Measurements from ENCODE around the gene E2F8.

Gene E2F8

DNA sequence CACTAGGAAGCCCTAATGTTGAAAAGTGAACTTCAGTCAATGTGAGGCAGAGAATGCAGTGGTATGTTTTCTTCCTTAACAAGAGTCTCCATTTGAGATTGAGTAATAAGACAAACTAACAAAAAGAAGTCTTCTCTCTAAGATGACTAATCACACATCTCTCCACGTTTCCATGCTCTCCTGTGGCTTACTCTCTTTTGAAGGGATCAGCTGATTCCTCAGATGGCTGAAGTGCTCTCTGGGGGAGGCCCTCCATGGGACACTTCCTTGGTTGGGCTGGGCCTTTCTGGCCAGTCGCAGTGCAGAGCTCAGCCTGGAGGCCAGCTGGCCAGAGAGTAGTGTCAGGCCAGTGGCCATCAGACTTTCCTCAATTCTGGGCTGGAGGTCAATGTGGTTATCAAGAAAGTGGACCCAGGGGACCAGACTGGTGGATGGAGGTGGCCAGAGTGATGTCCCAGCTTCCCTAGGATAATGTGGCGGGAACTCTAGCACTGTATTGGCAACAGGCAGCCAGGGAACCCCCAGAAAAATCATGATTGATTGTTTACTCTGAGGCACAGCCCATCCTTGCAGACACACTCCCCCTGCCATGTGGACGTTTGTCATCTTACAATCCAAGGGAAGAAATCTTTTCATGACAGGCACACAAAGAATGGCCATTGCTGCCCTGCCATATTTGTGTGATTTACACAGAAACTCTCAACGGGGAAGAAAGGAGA is 53.5 kb downstream of the E2F8 start:
- H3K4me3 ChIP-seq (ENCODE audit: low read depth, low read length), result no peak overlapping the region
- peak; percentile 70 for DNase-seq (ENCODE audit: low read depth)
- no peak for TF ChIP-seq CTCF (conservative IDR thresholded peaks at IDR 0.05; ENCODE audit: low read depth, low read length)

DNA sequence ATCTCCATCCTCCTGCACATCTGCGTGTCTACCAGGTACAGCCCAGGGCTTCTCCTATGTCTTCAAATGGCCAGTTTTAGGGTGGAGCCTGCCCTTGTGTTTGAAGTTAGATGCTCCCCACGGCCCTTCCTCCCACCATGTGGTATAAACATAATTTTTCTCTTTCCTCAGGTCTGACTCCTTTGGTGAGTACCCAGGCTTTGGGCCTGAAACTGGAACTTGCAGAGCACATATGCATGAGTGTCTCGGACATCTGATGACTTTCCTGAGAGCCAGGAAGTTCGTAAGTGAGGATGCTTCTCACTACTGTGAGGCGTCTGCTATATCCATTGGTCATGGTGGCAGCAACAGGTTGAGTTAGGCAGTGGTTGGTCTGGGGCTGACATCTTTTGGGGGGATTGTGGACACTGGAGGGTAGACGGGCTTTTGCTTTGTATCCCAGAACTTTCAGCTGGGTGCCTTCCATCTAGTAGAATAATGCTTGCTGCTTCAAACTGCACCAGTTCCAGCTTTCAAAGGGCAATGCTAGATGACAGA is 55.2 kb downstream of the E2F8 start:
- no peak overlapping the region for H3K4me3 ChIP-seq (ENCODE audit: low read depth, low read length)
- TF ChIP-seq CTCF (conservative IDR thresholded peaks at IDR 0.05; ENCODE audit: low read depth, low read length), result no peak
- no peak for DNase-seq (ENCODE audit: low read depth)

- H3K4me3 ChIP-seq (ENCODE audit: low read depth, low read length), result no peak overlapping the region
- TF ChIP-seq CTCF (conservative IDR thresholded peaks at IDR 0.05; ENCODE audit: low read depth, low read length), result no peak
- no peak for DNase-seq (ENCODE audit: low read depth)
Observed at GRCh38 chr11:19185036-19185435, 55.7 kb downstream of the E2F8 start.

GRCh38 chr11:19183646-19184045 is 57.1 kb downstream of the E2F8 start:
- TF ChIP-seq CTCF (conservative IDR thresholded peaks at IDR 0.05; ENCODE audit: low read depth, low read length), result no peak
- H3K4me3 ChIP-seq (ENCODE audit: low read depth, low read length), result no peak overlapping the region
- no peak for DNase-seq (ENCODE audit: low read depth)

DNA sequence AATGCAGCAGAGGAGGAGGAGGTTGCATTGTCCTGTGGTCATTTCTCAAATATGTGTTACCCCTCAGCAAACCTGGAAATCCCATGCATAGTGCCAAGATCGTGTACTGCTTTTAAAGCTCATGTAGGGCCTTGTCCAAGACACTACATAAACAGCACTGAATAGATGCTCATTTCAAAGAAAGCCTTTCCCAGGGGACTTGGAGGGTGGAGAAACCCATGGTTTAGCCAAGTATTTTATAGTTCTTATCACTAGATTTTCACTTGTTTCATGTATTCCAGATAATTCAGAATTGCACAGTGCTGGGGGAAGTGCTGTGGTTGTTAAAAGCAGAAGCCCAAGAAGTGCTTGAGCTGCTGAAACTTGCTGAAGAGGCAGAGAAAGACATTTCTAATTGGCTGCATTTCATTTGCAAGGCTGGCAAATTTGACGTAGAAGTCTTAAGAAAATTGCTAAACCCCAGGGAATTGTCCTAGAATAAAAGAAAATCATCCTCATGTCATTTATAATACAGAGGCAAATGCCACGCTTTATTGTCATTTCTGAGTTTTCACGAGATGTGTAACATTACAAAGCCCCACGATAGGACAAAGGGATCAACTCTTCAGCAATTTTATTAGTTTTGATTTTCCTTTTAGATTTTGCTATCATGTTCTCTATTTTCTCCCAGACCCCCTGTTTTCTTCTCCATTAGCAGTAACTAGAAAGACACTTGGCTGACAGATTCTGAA is 59.0 kb downstream of the E2F8 start:
- DNase-seq (ENCODE audit: low read depth), result no peak
- no peak for TF ChIP-seq CTCF (conservative IDR thresholded peaks at IDR 0.05; ENCODE audit: low read depth, low read length)
- H3K4me3 ChIP-seq (ENCODE audit: low read depth, low read length), result no peak overlapping the region

DNA sequence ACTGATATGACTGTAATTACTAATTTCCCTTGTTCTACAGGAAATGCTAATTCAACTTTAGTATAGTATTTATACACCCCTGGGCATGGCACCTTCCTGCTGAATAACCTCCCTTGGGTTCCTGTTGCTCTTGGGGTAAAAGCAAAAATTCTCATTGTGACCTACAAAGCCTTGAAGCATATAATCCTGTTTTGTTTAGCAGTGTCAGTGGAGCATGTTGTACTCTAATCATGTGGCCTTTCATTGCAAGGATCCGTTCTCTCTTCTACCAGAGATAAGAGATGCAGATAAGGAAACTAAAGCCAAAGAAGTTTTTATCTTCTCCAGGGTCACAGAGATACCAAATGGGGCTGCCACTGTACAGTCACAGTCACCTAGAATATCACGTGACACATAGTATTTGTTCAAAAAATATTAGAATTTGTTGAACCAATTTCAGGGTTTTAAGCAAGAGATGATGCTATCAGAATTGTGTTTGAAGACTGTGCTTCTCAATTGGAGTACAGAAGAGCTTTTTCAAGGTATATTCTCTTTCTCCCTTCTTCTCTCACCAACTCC is 64.0 kb downstream of the E2F8 start:
- H3K4me3 ChIP-seq (ENCODE audit: low read depth, low read length), result no peak overlapping the region
- no peak for TF ChIP-seq CTCF (conservative IDR thresholded peaks at IDR 0.05; ENCODE audit: low read depth, low read length)
- no peak for DNase-seq (ENCODE audit: low read depth)

All from choroid plexus epithelial cell (primary cell).